DND-41 (cell line): ENCODE data around the gene MAP4K1.

ENCODE experiments used
- ATAC-seq: fragments of 200-7000 bp; cut with Tn5 transposase; 3 replicates; pipeline ENCODE4 v1.9.1; 2021; ENCODE audit warnings: low read depth; ENCODE audit not compliant: insufficient read depth
- DNase-seq: peaks from one replicate; pipeline ENCODE4 v3.0.0-alpha.2; 2020
- H2AFZ ChIP-seq: 2 replicates; pipeline ENCODE4 v1.6.0; 2012; ENCODE audit warnings: low read depth, low read length
- H3K27ac ChIP-seq: 2 replicates; pipeline ENCODE4 v1.5.1; 2012; ENCODE audit warnings: low read length, inconsistent platforms
- H3K27me3 ChIP-seq: fragments of 200-600 bp; sonication (generic); 2 replicates; pipeline ENCODE4 v1.6.0; 2012; ENCODE audit warnings: low read length, mild to moderate bottlenecking, inconsistent platforms; ENCODE audit not compliant: insufficient read depth, poor library complexity
- H3K36me3 ChIP-seq: 2 replicates; pipeline ENCODE4 v1.5.1; 2012; ENCODE audit warnings: low read length, inconsistent platforms; ENCODE audit not compliant: insufficient read depth
- H3K4me1 ChIP-seq: 2 replicates; pipeline ENCODE4 v1.5.1; 2012; ENCODE audit warnings: mild to moderate bottlenecking, low read length; ENCODE audit not compliant: insufficient read depth
- H3K4me2 ChIP-seq: 2 replicates; pipeline ENCODE4 v1.6.0; 2012; ENCODE audit warnings: mild to moderate bottlenecking, moderate library complexity, low read length, inconsistent platforms; ENCODE audit not compliant: insufficient read depth
- H3K4me3 ChIP-seq, 2 experiments: fragments of 200-600 bp in 1 of 2; shearing (Covaris generic) in 1 of 2; 2 replicates each; pipeline ENCODE4 v1.5.1; 2012 to 2016; ENCODE audit warnings: inconsistent platforms in 2 of 2, low read length in 2 of 2, mild to moderate bottlenecking in 2 of 2, low read depth in 1 of 2, moderate library complexity in 1 of 2
- H3K79me2 ChIP-seq: 2 replicates; pipeline ENCODE4 v1.6.0; 2012; ENCODE audit warnings: low read length, inconsistent platforms; ENCODE audit not compliant: insufficient read depth
- H3K9ac ChIP-seq: 2 replicates; pipeline ENCODE4 v1.6.0; 2012; ENCODE audit warnings: low read depth, mild to moderate bottlenecking, inconsistent platforms, low read length, moderate library complexity
- H3K9me3 ChIP-seq: 2 replicates; pipeline ENCODE4 v1.5.1; 2012; ENCODE audit warnings: low read length, moderate library complexity, mild to moderate bottlenecking, inconsistent platforms; ENCODE audit not compliant: insufficient read depth, severe bottlenecking
- H4K20me1 ChIP-seq: 2 replicates; pipeline ENCODE4 v1.6.0; 2012; ENCODE audit warnings: low read length; ENCODE audit not compliant: insufficient read depth
- EZH2 ChIP-seq: IDR thresholded peaks from 3 replicates; pipeline ENCODE4 v1.6.1; 2012; ENCODE audit warnings: borderline replicate concordance, low read depth, mild to moderate bottlenecking, moderate library complexity, low read length, inconsistent platforms; ENCODE audit not compliant: severe bottlenecking
- TF ChIP-seq, protein P1 (sequence below): IDR thresholded peaks from 2 replicates; pipeline ENCODE4 v1.5.1; 2012; ENCODE audit warnings: borderline replicate concordance, low read length, moderate library complexity, mild to moderate bottlenecking; ENCODE audit not compliant: poor library complexity, severe bottlenecking; ENCODE audit errors: extremely low read depth

The MAP4K1 gene

DNA sequence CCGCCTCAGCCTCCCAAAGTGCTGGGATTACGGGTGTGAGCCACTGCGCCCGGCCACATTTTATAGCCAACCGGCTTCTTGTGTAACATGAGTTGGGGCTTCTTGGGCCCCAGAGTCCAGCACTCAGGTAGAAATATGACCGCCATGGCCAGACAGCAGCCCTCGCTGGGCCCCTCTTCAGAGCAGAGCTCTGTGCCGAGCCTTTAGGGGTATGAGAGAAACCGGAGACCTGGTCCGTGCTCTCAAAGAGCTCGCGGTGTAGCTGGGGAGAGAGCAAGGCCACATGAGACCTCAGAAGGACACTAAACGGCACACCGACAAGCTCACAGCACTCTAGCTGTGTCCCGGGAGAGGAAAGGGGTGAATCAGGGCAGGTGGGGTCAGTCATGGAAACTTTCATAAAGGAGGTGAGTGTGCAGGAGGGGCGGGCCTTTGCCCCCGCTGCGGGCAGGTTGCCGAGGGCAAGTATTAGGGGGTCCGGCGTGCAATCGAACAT, 45.5 kb upstream of the MAP4K1 start:
- Histone ChIP-seq H3K9me3 (no peaks in the 10 kb centered on the region), H3K36me3 (peaks cover 14% of the 10 kb centered on the region), H2AFZ (no peak overlapping the region), H3K9ac (no peak overlapping the region), H3K79me2 (peaks cover 97% of the 10 kb centered on the region), H3K27me3 (no peaks in the 10 kb centered on the region), H3K4me1 (peaks cover 5% of the 10 kb centered on the region), H4K20me1 (peaks cover 88% of the 10 kb centered on the region), H3K4me3 (no peak overlapping the region), H3K4me2 (no peak overlapping the region), H3K27ac (no peak overlapping the region)
- DNase-seq (no peak), ATAC-seq (no peak)
- TF ChIP-seq, protein P1, sequence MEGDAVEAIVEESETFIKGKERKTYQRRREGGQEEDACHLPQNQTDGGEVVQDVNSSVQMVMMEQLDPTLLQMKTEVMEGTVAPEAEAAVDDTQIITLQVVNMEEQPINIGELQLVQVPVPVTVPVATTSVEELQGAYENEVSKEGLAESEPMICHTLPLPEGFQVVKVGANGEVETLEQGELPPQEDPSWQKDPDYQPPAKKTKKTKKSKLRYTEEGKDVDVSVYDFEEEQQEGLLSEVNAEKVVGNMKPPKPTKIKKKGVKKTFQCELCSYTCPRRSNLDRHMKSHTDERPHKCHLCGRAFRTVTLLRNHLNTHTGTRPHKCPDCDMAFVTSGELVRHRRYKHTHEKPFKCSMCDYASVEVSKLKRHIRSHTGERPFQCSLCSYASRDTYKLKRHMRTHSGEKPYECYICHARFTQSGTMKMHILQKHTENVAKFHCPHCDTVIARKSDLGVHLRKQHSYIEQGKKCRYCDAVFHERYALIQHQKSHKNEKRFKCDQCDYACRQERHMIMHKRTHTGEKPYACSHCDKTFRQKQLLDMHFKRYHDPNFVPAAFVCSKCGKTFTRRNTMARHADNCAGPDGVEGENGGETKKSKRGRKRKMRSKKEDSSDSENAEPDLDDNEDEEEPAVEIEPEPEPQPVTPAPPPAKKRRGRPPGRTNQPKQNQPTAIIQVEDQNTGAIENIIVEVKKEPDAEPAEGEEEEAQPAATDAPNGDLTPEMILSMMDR: no peak
- no peak for TF ChIP-seq EZH2

- Histone ChIP-seq H3K9ac (no peak overlapping the region), H3K79me2 (peaks cover 97% of the 10 kb centered on the region), H3K4me2 (no peak overlapping the region), H3K36me3 (peaks cover 18% of the 10 kb centered on the region), H3K9me3 (no peaks in the 10 kb centered on the region), H3K4me3 (no peak overlapping the region), H3K4me1 (peaks cover 5% of the 10 kb centered on the region), H3K27ac (no peak overlapping the region), H3K27me3 (no peaks in the 10 kb centered on the region), H4K20me1 (peaks cover 87% of the 10 kb centered on the region), H2AFZ (no peak overlapping the region)
- TF ChIP-seq EZH2: no peak
- TF ChIP-seq, protein P1: no peak
- ATAC-seq: no peak
- DNase-seq: no peak
These were observed 44.9 kb upstream of the MAP4K1 start for GRCh38 chr19:38662537-38663155.

DNA sequence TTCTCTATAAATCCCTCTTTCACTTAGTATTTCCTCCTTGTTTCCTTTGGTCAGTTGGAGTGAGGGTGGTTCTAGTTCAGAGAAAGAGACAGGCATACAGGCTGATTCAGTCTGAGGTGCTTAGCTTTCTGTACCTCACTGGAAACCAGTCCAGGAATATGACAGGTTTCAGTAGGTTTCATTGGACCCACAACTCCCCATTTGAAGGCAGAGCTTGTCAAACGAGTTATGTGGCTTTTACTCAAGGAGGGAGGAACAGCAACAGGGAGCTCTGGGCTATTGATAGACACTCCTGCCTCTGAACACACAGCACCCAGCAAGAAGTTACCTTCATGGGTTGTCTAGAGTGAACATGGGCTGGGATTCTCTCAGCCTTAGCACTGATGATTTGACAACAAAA, 44.2 kb upstream of the MAP4K1 start:
- peaks cover 19% of the 10 kb centered on the region for H3K36me3 ChIP-seq
- no peak overlapping the region for H3K4me2 ChIP-seq
- H3K4me3 ChIP-seq: no peak overlapping the region
- H3K79me2 ChIP-seq: peaks cover 97% of the 10 kb centered on the region
- no peak for DNase-seq
- H3K27me3 ChIP-seq: no peaks in the 10 kb centered on the region
- H3K4me1 ChIP-seq: peaks cover 11% of the 10 kb centered on the region
- H3K9me3 ChIP-seq: no peaks in the 10 kb centered on the region
- no peak overlapping the region for H3K27ac ChIP-seq
- H3K9ac ChIP-seq: no peak overlapping the region
- ATAC-seq: no peak
- TF ChIP-seq EZH2: no peak
- TF ChIP-seq, protein P1: no peak
- peaks cover 87% of the 10 kb centered on the region for H4K20me1 ChIP-seq
- H2AFZ ChIP-seq: no peak overlapping the region
